HG02938 (cell line): Measurements from ENCODE around the gene NFX1.

Experiments used
- ATAC-seq: cut with Tn5 transposase; IDR thresholded peaks from one replicate; pipeline ENCODE4 v1.9.1; 2021; ENCODE audit warnings: mild to moderate bottlenecking, moderate library complexity; ENCODE audit not compliant: unreplicated experiment

The NFX1 gene

DNA sequence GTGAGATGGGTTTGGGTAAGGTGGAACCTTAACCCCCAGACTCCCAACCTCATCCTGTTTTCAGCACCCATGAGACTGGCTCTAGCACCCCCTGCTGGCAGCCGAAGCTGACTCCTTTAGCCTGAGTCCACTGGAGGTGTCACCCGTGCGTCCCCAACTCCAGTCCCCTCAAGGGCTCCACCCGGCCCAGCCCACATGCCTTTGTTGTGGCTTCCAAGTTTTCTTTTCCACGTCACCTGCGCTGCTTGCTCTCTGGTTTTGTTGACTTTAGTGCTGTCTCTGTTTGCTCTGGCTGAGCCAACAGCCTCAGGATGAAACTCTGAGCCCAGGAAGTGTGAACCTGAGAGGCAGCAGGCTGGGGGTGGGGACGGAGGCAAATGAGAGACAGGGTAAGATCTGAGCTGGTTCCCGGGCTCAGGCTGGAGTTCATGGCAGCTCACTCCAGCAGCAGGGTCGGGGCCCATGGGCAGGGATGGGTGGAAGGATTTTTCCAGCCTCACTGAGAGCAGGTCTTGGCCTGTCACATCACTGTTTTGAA, 125.3 kb downstream of the NFX1 start:
- ATAC-seq, result no peak

- no peak for ATAC-seq
These were observed 126.7 kb downstream of the NFX1 start for GRCh38 chr9:33416996-33417395.

DNA sequence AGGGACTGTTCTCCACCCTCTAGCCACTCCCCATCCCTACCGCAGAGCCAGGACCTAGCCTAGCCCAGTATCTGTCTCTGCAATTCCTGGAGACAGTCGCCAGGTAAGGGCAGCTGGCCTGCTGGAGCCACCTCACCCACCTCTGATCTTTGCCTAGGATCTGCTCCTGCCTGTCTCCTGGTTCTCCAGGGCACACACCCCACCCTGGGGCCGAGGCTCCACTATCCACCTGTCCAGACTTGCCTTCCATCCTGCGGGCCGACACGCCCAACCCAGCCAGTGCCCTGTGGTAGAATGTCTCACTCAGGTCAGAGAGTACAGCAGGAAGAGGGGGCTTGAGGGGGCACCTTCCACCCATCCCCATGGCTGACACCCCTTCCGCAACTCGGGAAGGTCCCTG, 127.8 kb downstream of the NFX1 start:
- no peak for ATAC-seq

DNA sequence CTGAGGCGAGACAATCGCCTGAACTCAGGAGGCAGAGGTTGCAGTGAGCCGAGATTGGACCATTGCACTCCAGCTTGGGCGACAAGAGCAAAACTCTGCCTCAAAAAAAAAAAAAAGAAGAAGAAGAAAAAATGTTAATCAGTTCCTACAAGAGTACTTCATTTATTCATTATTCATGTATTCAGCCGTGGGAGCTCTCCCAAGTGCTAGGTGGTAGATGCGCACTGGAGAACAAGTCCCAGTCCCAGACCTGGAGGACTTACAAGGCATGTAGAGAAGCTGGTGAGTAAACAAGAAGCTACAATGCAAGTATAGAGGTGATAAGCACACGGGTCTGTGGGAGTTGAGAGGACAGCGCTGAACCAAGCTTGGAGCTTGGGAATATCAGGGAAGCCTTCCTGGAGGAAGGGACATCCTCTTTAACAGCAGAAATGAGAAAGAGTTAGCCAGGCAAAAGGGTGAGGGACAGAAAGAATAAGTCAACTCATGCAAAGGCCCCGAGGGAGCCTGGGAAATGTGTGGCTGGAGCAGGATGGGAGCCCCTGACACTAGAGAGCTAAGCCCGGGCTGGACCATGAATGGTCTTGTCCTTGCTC, 129.5 kb downstream of the NFX1 start:
- ATAC-seq, result no peak
